GM19467 (cell line): Measurements from ENCODE around the gene PCDHGB3.
"Not testable (repeated sequence)": the region's sequence is repeated elsewhere in the genome, so short reads cannot be mapped to it uniquely, and the experiment has no call there.

ENCODE experiments used
- ATAC-seq: cut with Tn5 transposase; IDR thresholded peaks from one replicate; pipeline ENCODE4 v1.9.1; 2021; ENCODE audit warnings: mild to moderate bottlenecking, moderate library complexity; ENCODE audit not compliant: unreplicated experiment

Gene PCDHGB3

DNA sequence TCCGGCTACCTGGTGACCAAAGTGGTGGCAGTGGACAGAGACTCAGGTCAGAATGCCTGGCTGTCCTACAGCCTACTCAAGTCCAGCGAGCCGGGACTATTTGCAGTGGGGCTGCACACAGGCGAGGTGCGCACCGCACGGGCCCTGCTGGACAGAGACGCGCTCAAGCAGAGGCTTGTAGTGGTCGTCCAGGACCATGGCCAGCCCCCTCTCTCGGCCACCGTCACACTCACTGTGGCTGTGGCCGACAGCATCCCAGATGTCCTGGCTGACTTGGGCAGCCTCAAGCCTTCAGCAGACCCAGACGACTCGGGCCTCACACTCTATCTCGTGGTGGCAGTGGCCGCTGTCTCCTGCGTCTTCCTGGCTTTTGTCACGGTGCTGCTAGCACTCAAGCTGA, 13.1 kb upstream of the PCDHGB3 start:
- no peak for ATAC-seq

DNA sequence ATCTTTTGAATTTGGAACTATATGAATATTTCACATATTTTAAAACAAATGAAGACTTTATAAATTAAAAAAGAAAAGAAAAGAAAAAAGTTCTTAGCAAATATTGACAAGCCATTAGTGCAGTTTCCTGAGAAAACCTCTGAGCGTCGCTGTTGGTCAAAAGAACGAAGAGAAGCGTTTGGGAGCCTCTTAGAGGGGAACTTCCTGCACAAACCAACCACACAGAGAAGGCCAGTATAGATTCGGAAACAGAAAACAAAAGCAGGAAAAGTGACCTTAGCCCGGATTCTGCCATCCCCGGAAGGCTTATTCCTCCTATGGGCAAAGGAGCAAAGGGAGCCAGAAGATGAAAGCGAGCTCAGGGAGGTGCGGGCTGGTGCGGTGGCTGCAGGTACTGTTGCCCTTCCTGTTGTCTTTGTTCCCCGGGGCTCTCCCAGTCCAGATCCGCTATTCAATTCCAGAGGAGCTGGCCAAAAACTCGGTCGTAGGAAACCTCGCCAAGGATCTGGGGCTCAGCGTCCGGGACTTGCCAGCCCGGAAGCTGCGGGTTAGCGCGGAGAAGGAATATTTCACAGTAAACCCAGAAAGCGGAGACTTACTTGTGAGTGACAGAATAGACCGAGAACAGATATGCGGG, 10.1 kb upstream of the PCDHGB3 start, which contains the start of gene PCDHGB2:
PCDHGB2 (plus strand) TSS at position 205 of the 637 bp plus-strand sequence; CDS start at position 347, 142 bp downstream.
- ATAC-seq = no peak

DNA sequence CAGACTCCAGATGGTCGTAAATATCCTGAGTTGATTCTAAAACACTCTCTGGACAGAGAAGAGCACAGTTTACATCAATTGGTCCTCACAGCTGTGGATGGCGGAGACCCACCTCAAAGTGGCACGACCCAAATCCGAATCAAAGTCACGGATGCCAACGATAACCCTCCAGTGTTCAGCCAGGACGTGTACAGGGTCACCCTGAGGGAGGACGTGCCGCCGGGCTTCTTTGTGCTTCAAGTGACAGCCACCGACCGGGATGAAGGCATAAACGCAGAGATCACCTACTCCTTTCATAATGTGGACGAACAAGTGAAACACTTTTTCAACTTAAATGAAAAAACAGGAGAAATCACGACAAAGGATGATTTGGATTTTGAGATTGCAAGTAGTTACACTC, 9.4 kb upstream of the PCDHGB3 start:
- no peak for ATAC-seq

DNA sequence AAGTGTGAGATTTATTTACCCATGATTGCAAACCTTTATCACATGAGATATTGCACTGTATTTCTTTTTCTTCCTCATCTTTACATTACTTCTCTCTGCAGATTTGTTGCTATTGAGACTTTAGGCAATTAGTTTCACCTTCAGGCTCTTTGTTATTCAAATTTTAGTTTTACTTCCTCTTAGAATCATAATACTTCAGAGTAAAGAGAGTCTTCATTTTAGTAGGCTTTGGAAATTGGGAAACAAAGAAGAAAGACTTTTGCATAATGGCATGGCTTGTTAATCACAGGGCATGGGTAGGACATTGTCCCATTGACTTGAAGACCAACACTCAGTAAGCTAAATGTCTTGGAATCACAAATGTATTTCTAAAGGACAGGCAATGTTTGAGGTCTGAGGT, 7.3 kb upstream of the PCDHGB3 start:
- no peak for ATAC-seq

DNA sequence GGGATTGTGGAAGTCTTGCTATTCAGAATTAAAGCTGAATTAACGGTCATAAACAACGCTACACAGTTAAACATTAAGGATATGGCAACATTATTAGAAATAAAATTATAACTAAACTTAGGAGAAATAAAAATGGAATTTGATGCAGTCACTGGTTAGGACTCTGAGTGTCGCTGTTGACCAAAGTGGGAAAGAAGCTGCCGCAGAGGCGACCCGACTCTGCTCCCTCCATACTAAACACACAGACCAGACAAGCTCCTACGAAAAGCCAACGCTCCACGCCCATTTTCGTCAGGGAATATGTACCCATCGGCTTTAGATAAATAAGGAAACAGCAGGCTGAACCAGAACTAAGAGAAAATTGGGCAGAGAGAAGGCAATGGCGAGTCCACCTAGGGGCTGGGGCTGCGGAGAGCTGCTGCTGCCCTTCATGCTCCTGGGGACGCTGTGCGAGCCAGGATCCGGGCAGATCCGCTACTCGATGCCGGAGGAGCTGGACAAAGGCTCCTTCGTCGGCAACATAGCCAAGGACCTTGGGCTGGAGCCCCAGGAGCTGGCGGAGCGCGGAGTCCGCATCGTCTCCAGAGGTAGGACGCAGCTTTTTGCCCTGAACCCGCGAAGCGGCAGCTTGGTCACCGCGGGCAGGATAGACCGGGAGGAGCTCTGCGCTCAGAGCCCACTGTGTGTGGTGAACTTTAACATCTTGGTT, 5.9 kb upstream of the PCDHGB3 start, which contains the start of gene PCDHGA5:
PCDHGA5 (plus strand) TSS at position 211 of the 709 bp plus-strand sequence; CDS start at position 380, 169 bp downstream.
- ATAC-seq = no peak

DNA sequence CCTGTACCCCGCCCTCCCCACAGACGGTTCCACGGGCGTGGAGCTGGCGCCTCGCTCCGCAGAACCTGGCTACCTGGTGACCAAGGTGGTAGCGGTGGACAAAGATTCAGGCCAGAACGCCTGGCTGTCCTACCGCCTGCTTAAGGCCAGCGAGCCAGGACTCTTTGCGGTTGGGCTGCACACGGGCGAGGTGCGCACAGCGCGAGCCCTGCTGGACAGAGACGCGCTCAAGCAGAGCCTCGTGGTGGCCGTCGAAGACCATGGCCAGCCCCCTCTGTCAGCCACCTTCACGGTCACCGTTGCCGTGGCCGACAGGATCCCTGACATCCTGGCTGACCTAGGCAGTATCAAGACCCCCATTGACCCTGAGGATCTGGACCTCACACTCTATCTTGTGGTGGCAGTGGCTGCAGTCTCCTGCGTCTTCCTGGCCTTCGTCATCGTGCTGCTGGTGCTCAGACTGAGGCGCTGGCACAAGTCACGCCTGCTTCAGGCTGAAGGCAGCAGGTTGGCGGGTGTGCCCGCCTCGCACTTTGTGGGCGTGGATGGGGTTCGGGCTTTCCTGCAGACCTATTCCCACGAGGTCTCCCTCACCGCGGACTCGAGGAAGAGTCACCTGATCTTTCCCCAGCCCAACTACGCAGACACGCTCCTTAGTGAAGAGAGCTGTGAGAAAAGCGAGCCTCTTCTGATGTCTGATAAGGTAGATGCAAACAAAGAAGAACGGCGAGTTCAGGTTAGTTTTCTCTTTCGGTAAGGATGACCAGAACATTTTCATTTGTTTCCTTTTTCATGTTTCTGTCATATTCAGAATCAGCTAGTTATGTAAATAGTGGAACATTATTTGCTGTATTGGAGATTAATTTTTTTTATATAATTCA, 3.8 kb upstream of the PCDHGB3 start:
- no peak for ATAC-seq

DNA sequence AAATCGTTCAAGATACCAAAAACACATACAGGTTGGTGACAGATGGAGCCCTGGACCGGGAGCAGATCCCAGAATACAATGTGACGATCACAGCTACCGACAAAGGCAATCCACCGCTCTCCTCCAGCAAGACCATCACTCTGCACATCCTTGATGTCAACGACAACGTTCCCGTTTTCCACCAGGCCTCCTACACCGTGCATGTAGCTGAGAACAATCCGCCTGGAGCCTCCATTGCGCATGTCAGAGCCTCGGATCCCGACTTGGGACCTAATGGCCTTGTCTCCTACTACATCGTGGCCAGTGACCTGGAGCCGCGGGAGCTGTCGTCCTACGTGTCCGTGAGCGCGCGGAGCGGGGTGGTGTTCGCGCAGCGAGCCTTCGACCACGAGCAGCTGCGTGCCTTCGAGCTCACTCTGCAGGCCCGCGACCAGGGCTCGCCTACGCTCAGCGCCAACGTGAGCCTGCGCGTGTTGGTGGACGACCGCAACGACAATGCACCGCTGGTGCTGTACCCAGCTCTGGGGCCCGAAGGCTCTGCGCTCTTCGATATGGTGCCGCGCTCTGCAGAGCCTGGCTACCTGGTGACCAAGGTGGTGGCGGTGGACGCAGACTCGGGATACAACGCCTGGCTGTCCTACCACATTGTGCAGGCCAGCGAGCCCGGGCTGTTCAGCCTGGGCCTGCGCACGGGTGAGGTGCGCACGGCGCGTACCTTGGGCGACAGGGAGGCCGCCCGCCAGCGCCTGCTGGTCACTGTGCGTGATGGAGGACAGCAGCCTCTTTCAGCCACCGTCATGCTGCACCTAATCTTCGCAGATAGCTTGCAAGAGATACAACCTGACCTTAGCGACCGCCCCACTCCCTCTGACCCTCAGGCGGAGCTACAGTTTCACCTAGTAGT, 1.8 kb downstream of the PCDHGB3 start:
- ATAC-seq = no peak

DNA sequence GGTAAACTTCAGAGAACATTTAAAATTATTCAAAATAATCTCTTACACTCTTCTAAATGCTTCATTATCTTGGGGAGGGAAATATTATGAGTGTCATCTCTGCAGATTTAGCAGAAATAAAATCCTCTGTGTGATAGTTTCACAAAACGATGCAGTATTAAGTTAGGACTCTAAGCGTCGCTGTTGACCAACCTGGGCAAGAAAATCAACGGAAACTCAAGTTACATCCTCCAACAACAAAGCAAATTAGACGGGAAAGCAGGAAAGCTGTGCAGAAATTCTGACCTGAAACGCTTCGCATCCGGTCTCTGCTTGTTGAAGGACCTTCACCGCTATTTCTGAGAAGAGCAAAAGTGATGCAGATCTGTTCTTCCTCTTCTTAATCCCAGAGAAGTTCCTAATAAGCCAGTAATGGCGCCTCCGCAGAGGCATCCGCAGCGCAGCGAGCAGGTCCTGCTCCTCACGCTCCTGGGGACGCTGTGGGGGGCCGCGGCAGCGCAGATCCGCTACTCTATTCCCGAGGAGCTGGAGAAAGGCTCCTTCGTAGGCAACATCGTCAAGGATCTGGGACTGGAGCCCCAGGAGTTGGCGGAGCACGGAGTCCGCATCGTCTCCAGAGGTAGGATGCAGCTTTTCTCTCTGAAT, 3.8 kb downstream of the PCDHGB3 start, which contains the start of gene PCDHGA6:
PCDHGA6 (plus strand) TSS at position 219 of the 645 bp plus-strand sequence; CDS start at position 412, 193 bp downstream.
- ATAC-seq = no peak

DNA sequence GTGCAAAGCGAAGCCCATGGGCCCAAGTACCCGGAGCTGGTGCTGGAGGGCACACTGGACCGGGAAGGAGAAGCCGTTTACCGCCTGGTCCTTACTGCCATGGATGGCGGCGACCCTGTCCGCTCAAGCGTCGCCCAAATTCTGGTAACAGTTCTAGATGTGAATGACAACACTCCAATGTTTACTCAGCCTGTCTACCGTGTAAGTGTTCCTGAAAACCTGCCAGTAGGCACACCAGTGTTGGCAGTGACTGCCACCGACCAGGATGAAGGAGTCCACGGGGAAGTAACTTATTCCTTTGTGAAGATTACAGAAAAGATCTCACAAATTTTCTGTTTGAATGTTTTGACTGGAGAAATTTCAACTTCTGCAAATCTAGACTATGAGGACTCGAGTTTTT, 4.6 kb downstream of the PCDHGB3 start:
- no peak for ATAC-seq

DNA sequence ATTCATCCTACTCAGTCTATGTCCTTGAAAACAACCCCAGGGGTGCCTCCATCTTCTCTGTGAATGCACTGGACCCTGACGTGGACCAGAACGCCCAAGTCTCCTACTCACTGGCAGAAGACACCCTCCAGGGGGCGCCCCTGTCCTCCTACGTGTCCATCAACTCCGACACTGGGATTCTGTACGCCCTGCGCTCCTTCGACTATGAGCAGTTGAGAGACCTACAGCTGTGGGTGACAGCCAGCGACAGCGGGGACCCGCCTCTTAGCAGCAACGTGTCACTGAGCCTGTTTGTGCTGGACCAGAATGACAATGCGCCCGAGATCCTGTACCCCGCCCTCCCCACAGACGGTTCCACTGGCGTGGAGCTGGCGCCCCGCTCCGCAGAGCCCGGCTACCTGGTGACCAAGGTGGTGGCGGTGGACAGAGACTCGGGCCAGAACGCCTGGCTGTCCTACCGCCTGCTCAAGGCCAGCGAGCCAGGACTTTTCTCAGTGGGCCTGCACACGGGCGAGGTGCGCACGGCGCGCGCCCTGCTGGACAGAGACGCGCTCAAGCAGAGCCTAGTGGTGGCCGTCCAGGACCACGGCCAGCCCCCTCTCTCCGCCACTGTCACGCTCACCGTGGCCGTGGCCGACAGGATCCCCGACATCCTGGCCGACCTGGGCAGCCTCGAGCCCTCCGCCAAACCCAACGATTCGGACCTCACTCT, 5.6 kb downstream of the PCDHGB3 start:
- not testable (repeated sequence) for ATAC-seq

DNA sequence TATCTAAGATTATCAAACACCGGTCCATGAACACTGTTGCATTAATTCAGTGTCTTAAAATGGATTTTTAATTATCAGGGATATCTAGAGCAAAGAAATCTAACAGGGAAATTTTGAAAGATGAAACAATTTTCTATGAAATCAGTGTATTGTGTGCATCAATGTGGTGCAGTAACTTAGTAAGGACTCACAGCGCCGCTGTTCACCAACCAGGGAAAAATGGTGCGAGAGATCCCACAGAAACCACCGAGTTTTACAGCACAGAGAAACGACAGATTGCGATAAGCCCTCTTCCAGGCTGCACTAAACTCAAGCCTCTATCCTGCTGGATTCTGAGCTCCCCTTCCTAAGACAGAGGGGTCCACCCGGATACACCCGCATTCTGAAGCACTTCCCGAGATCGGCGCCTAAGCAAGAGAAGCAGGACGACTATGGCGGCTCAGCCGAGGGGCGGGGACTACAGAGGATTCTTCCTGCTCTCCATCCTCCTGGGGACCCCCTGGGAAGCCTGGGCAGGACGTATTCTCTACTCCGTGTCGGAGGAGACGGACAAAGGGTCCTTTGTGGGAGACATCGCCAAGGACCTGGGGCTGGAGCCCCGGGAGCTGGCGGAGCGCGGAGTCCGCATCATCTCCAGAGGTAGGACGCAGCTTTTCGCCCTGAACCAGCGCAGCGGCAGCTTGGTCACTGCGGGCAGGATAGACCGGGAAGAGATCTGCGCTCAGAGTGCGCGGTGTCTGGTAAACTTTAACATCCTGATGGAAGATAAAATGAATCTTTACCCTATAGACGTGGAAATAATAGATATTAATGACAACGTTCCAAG, 12.6 kb downstream of the PCDHGB3 start, which contains the start of gene PCDHGA7:
PCDHGA7 (plus strand) TSS at position 274 of the 826 bp plus-strand sequence; CDS start at position 432, 158 bp downstream.
- no peak for ATAC-seq

DNA sequence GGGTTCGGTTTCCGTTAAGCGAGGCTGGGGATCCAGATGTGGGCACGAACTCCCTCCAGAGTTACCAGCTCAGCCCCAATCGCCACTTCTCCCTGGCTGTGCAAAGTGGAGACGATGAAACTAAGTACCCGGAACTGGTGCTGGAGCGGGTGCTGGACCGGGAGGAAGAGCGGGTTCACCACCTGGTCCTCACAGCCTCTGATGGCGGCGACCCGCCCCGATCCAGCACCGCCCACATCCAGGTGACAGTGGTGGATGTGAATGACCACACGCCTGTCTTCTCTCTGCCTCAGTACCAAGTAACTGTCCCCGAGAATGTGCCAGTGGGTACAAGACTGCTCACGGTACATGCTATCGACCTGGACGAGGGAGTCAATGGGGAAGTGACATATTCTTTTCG, 13.3 kb downstream of the PCDHGB3 start:
- ATAC-seq = no peak

DNA sequence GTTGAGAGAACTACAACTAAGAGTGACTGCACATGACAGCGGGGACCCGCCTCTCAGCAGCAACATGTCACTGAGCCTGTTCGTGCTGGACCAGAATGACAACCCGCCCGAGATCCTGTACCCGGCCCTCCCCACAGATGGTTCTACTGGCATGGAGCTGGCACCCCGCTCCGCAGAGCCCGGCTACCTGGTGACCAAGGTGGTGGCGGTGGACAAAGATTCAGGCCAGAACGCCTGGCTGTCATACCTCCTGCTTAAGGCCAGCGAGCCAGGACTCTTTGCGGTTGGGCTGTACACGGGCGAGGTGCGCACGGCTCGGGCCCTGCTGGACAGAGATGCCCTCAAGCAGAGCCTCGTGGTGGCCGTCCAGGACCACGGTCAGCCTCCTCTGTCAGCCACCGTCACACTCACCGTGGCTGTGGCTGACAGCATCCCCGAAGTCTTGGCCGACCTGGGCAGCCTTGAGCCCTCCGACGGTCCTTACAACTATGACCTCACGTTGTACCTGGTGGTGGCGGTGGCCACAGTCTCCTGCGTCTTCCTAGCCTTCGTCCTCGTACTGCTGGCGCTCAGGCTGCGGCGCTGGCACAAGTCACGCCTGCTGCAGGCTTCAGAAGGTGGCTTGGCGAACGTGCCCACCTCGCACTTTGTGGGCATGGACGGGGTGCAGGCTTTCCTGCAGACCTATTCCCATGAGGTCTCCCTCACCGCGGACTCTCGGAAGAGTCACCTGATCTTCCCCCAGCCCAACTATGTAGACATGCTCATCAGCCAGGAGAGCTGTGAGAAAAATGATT, 14.6 kb downstream of the PCDHGB3 start:
- ATAC-seq = no peak

DNA sequence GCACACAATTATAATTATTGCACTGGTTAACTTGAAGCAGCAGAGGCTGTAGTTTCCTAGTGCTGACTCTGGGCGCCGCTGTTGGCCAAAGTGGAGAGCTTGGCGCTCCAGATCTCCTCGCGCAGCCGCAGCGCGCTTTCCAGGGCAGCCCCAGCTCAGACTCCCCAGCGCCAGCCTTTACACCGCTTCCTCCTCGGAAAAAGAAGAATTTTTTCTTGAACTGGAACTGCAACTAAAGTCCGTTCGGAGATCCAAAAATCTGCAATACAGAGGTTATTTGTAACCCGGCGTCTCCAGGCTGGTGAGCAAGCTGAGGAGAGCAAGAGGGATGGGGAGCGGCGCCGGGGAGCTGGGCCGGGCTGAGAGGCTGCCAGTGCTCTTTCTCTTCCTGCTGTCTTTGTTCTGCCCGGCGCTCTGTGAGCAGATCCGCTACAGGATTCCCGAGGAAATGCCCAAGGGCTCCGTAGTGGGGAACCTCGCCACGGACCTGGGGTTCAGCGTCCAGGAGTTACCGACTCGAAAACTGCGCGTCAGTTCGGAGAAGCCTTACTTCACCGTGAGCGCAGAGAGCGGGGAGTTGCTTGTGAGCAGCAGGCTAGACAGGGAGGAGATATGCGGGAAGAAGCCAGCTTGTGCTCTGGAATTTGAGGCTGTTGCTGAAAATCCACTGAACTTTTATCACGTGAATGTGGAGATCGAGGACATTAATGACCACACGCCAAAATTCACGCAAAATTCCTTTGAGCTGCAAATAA, 17.7 kb downstream of the PCDHGB3 start, which contains the start of gene PCDHGB4:
PCDHGB4 (plus strand) TSS at position 142 of the 755 bp plus-strand sequence; CDS start at position 329, 187 bp downstream.
- ATAC-seq = not testable (repeated sequence)

DNA sequence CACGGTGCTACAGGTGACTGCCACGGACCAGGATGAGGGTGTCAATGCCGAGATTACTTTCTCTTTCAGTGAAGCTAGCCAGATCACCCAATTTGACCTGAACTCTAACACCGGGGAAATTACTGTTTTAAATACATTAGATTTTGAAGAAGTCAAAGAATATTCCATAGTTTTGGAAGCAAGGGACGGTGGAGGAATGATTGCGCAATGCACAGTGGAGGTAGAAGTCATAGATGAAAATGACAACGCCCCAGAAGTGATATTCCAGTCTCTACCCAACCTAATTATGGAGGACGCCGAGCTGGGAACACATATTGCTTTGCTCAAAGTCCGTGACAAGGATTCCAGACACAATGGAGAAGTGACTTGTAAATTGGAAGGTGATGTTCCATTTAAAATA, 18.6 kb downstream of the PCDHGB3 start:
- ATAC-seq = no peak
